ENCODE results near the gene MYO1C.
A peak's percentile ranks its signal among the peaks of the same experiment; 100 is the strongest.
"Not testable (repeated sequence)": the region's sequence is repeated elsewhere in the genome, so short reads cannot be mapped to it uniquely, and the experiment has no call there.

MYO1C gene

GRCh38 chr17:1516388-1517161 lies 24.1 kb upstream of the MYO1C start, which contains the start of gene INPP5K:
Gene INPP5K, minus strand, starts transcription at chr17:1516612. Its CDS starts 113 bp downstream, at chr17:1516499.
- peak within 1 kb of the TSS; percentile 91 for H3K4me3 ChIP-seq (replicated peaks; ENCODE audit: low read depth, low read length)
- DNase-seq (ENCODE audit: low read depth) = peak; percentile 99
- TF ChIP-seq, protein P1, sequence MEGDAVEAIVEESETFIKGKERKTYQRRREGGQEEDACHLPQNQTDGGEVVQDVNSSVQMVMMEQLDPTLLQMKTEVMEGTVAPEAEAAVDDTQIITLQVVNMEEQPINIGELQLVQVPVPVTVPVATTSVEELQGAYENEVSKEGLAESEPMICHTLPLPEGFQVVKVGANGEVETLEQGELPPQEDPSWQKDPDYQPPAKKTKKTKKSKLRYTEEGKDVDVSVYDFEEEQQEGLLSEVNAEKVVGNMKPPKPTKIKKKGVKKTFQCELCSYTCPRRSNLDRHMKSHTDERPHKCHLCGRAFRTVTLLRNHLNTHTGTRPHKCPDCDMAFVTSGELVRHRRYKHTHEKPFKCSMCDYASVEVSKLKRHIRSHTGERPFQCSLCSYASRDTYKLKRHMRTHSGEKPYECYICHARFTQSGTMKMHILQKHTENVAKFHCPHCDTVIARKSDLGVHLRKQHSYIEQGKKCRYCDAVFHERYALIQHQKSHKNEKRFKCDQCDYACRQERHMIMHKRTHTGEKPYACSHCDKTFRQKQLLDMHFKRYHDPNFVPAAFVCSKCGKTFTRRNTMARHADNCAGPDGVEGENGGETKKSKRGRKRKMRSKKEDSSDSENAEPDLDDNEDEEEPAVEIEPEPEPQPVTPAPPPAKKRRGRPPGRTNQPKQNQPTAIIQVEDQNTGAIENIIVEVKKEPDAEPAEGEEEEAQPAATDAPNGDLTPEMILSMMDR (IDR thresholded peaks at IDR 0.05; ENCODE audit: low read length, missing control alignments) = no peak

DNA sequence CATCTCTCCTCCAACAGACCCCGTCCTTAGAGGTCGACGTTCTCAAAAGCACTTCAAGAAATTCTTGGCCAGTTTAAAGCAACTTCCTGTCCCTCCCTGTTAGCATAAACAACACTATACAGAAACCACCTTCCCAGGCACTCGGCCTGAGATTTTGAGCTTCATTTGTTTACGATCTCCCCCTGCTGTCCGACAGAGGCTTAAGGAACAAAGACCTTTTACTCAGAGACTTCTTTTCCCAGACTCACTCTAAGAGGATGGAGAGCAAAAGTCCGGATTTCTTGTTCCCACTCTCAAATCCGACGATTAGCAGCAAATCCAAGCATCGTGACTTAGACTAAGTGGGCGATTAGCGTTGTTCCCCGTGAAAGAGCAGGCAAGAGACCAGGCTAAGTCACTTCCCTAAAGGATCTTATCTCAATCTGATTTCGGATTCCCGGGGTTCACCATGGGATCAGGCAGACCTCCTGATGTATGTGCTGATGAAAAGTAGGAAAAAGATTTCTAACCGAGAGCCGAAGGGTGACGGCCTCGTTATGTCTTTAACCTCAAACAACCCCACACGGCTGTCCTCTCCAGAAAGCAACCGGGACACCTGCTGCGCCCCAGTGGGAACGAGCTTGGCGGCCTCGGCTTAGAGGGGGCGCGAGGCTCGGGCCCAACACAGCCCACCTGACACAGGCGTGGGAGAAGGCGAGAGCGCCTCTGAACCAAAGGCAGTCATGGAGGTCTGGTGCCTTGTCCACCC lies 23.3 kb upstream of the MYO1C start:
- DNase-seq (ENCODE audit: low read depth) = peak; percentile 94
- TF ChIP-seq, protein P1 (IDR thresholded peaks at IDR 0.05; ENCODE audit: low read length, missing control alignments) = peak; percentile 81
- H3K4me3 ChIP-seq (replicated peaks; ENCODE audit: low read depth, low read length) = peak overlapping the region; percentile 91

DNA sequence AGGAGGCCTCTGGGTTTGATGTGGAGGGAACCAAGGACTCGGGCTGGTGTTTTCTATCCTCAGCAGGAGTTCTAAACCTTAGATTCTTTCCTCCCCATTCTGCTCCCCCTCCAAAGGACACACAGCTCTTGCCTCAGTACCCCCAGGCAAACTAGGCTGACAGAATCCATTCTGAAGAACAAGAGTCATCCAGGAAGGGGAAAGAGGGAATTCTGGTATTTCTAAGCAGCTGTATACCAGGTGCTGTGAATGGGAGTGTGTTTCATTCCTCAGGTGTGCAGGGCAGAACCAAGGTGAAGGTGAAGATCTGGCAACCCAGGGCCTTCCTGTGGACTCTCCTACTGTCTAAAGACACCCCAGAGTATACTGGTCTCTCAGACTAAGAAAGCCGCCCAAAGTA lies 19.9 kb upstream of the MYO1C start:
- no peak overlapping the region for H3K4me3 ChIP-seq (replicated peaks; ENCODE audit: low read depth, low read length)
- TF ChIP-seq, protein P1 (IDR thresholded peaks at IDR 0.05; ENCODE audit: low read length, missing control alignments) = no peak
- DNase-seq (ENCODE audit: low read depth) = no peak

DNA sequence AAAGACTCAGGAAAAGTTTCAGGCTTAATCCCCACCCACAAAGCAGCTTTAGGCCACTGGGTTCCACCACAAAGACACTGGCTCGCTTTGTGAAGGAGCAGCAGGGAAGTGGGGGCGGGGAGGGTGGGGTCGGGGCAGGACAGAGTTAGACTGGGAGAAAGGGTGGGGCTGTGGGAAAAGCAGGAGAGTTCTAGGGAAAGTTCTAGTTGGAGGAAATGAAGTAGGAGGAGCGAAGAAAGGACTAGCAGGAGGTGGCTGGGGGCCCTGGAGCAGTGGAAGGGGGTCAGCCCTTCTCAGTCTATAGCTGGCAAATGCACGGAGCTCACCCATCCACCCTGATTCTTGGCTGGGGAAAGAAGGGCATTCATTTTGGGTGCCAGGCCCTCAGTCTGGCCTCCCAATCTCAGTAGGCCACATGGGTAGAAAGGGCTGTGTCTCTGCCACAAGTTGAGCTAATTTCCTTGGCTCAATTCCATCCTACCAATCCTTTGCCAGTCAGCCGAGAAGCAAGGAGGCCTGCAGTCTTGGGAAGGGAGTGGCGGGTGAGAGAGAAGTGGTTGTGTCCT lies 19.4 kb upstream of the MYO1C start:
- no peak overlapping the region for H3K4me3 ChIP-seq (replicated peaks; ENCODE audit: low read depth, low read length)
- TF ChIP-seq, protein P1 (IDR thresholded peaks at IDR 0.05; ENCODE audit: low read length, missing control alignments) = no peak
- DNase-seq (ENCODE audit: low read depth) = peak; percentile 52

- peak; percentile 51 for DNase-seq (ENCODE audit: low read depth)
- H3K4me3 ChIP-seq (replicated peaks; ENCODE audit: low read depth, low read length) = no peak overlapping the region
- TF ChIP-seq, protein P1 (IDR thresholded peaks at IDR 0.05; ENCODE audit: low read length, missing control alignments) = no peak
These were observed 18.8 kb upstream of the MYO1C start for GRCh38 chr17:1511290-1511689.

DNA sequence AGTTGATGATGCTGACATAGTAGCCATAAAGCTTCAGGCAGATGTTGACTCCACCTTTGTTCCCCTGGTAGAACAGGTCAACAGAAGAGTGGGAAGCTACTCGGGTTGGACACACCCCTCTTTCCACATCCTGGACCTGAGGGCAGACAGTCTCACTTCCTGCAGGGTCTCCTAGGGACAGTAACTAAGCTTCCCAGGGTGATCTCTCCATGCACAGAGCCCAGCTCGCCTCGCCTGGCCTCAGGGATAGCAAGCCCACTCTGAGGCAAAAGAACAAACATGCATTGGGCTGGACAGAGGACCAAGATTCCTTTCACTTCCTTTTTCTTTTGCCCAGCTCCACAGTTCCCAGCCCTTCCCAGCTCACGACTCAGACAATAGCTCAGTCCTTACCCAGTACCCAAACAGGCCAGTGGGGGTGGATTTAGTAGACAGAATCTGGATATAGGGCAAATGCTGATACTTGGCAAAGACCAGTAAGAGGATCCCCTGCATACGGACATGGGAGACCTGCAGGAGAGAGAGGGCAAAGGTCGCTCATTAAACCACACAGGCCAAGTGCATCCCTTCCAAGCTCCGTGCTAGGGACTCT lies 16.9 kb upstream of the MYO1C start:
- H3K4me3 ChIP-seq (replicated peaks; ENCODE audit: low read depth, low read length) = no peak overlapping the region
- no peak for DNase-seq (ENCODE audit: low read depth)
- TF ChIP-seq, protein P1 (IDR thresholded peaks at IDR 0.05; ENCODE audit: low read length, missing control alignments) = no peak

DNA sequence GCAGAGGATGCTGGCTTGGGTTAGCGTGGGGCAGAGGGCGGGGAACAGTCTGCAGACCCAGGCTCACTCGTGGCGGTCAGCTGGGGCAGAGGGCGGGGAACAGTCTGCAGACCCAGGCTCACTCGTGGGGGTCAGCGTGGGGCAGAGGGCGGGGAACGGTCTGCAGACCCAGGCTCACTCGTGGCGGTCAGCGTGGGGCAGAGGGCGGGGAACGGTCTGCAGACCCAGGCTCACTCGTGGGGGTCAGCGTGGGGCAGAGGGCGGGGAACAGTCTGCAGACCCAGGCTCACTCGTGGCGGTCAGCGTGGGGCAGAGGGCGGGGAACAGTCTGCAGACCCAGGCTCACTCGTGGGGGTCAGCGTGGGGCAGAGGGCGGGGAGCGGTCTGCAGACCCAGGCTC lies 16.2 kb upstream of the MYO1C start:
- not testable (repeated sequence) for DNase-seq (ENCODE audit: low read depth); H3K4me3 ChIP-seq (replicated peaks; ENCODE audit: low read depth, low read length)

Measured in fibroblast of pulmonary artery (primary cell).